Activated CD8-positive, alpha-beta memory T cell treated with anti-CD3 and anti-CD28 coated beads, Interleukin-2, amount 50 U/mL, for 4 hours (primary cell): ENCODE data around the gene WDR20.
"Not testable (repeated sequence)": the region's sequence is repeated elsewhere in the genome, so short reads cannot be mapped to it uniquely, and the experiment has no call there.

ENCODE experiments used
- DNase-seq: peaks from one replicate; pipeline ENCODE4 v3.0.0-alpha.2; 2020

Gene WDR20

DNA sequence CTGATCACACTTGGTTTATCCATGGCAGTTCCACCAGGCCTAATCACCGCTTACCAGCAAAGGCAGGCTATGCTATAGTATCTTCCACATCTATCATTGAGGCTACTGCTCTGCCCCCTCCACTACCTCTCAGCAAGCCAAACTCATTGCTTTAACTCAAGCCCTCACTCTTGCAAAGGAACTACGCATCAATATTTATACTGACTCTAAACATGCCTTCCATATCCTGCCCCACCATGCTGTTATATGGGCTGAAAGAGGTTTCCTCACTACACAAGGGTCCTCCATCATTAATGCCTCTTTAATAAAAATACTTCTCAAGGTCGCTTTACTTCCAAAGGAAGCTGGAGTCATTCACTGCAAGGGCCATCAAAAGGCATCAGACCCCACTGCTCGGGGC lies 104.1 kb downstream of the WDR20 start:
- not testable (repeated sequence) for DNase-seq

DNA sequence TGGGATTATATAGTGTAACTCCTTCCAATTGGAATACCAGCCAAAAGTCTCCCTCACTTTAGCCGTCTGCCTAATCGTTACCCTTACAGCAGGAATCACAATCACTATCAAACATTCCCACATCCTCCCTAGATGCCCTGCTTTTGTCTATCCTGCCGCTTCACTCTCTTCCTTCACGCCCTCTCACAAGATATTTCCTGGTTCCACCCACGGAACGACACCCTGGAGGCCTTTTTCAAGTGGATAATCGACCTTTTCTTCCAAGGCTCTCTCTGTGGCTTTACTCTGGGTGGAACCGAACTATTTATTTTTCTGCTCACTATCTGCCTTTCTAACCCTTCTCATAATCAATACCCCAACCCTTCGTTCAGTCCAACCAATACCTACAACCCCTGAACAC lies 106.4 kb downstream of the WDR20 start:
- DNase-seq = no peak

DNA sequence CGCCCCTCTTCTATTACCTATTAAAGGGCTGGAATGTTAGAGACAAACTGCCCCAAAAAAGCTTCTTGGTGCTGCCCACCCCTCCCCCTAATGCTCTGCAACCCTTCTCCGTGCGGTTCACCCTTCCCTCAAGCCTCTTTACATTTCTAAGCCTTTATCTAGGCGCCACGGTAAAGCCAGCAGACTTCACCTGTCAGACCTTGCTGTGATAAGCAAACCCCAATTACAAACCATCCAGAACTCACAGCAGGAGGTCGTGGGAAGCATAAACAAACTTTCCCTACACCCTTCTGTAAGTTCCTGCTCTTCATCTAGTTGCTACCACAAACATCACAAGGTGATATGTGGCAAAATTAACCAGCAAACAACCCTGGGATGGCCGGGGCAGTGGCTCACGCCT lies 108.4 kb downstream of the WDR20 start:
- DNase-seq = no peak

GRCh38 chr14:102249041-102249440 lies 109.3 kb downstream of the WDR20 start:
- DNase-seq = no peak

DNA sequence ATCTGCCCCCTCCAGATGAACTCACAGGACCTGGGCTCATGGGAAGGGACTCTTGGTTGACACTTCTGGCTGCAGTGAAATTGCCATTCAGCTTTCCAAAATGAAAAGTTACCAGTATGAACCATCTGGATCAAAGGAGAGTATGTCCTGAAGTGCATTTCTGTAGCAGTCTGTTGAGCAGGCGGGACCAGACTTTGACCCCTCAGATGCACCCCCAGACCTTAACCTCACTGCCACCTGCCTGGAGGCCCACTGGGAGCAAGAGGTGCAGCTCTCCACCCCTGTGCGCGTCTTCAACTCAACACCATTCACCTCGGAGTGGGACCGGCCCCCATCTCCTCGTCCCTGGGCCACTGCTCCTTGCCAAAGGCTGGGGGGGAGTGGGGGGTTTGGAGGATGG lies 110.3 kb downstream of the WDR20 start:
- DNase-seq = no peak

GRCh38 chr14:102250636-102251035 lies 110.9 kb downstream of the WDR20 start:
- DNase-seq = no peak

DNA sequence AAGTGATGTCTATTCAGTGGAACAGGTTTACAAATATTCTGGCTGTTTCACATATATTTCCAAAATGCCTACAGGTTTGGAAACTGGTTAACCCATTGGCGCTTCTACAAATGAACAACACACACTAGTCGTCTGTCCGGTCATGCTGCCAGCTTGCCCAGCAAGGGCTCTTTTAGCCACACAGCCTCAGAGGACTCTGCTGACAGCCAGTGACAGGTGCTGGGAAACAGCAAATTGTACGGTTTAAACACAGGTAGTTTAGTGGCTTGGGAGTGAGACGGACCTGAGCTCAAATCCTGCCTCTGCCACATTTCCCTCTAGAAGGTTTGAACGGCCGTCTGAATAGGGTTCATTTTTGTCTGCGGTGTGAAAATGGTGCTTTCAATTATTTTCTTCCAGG lies 111.5 kb downstream of the WDR20 start:
- DNase-seq = no peak

GRCh38 chr14:102252834-102253801 lies 113.4 kb downstream of the WDR20 start:
- no peak for DNase-seq

DNA sequence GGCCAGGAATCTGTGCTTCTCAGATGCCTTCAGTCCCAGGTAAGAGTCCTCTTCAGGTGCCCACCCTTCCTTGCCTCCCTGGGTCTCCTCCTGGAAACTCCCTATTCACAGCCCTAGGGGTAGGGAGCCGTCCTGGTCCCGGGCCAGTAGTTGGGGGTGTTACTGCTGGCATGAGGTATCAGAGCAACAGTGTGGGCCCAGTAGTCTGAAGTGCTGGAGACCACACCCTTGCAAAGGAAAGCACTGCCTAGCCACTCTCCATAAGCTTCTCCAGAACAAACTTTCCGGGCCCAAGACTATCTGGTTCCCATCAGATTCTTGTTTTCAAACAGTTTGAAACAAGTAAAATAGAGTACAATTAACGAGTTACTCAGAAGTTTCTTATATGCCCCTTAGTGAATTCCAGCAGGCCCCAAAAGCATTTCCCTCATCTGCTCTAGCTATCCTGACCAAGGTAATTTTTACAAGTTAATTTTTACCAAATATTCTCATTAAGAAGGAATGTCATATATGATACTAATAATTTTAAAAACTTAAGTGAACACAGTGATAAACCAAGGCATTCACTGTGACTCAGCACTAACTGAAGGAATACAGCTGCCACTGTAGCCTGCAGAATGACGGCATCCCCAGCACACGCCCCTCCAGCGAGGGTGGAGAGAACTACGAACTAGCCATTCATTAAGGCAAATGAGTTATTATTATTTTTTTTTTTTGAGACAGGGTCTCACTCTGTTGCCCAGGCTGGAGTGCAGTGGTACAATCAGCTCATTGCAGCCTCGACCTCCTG lies 115.9 kb downstream of the WDR20 start:
- DNase-seq = no peak

GRCh38 chr14:102256716-102257115 lies 117.0 kb downstream of the WDR20 start:
- no peak for DNase-seq

DNA sequence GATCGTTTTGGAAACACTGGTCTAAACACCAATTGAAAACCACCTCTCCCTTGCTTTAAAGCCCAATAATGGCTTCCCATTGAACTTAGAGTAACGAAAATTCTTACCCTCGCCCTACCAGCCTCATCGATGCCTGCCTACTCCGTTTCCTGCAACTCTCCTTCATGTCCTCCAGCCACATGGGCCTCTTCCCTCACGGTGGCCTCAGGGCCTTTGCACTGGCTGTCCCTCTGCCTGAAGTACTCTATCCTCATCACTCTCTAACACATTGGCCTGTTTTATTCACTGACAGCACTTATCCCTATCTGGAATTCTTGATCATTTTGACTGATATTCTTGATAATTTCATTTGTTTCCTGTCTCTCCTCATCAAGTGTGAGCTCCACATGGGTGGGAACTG lies 118.4 kb downstream of the WDR20 start:
- DNase-seq = no peak
